ENCODE data around the gene GYG2.

GRCh38 chrX:2789569-2789968 lies 39.2 kb upstream of the GYG2 start:
- TF ChIP-seq, protein P1, sequence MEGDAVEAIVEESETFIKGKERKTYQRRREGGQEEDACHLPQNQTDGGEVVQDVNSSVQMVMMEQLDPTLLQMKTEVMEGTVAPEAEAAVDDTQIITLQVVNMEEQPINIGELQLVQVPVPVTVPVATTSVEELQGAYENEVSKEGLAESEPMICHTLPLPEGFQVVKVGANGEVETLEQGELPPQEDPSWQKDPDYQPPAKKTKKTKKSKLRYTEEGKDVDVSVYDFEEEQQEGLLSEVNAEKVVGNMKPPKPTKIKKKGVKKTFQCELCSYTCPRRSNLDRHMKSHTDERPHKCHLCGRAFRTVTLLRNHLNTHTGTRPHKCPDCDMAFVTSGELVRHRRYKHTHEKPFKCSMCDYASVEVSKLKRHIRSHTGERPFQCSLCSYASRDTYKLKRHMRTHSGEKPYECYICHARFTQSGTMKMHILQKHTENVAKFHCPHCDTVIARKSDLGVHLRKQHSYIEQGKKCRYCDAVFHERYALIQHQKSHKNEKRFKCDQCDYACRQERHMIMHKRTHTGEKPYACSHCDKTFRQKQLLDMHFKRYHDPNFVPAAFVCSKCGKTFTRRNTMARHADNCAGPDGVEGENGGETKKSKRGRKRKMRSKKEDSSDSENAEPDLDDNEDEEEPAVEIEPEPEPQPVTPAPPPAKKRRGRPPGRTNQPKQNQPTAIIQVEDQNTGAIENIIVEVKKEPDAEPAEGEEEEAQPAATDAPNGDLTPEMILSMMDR (IDR thresholded peaks at IDR 0.05) = no peak
- no peak for TF ChIP-seq EP300 (IDR thresholded peaks at IDR 0.05)
- TF ChIP-seq POLR2AphosphoS5 (IDR thresholded peaks at IDR 0.05) = no peak

Data from gastroesophageal sphincter (tissue), 3 donors.